Measurements from ENCODE around the gene CTRB1.
"Not testable (repeated sequence)": the region's sequence is repeated elsewhere in the genome, so short reads cannot be mapped to it uniquely, and the experiment has no call there.

The CTRB1 gene

GRCh38 chr16:75238132-75238852, 19.5 kb downstream of the CTRB1 start:
- in situ Hi-C loops (cut with HindIII; ENCODE audit: low sequenced_read_pairs), result no loop called here

- in situ Hi-C loops (cut with HindIII; ENCODE audit: low sequenced_read_pairs), result no loop called here
These were observed 20.2 kb downstream of the CTRB1 start for GRCh38 chr16:75238853-75239541.

- in situ Hi-C loops (cut with HindIII; ENCODE audit: low sequenced_read_pairs), result no loop called here
These were observed 20.8 kb downstream of the CTRB1 start for GRCh38 chr16:75239542-75240122.

GRCh38 chr16:75240633-75241032, 21.8 kb downstream of the CTRB1 start:
- in situ Hi-C loops (cut with HindIII; ENCODE audit: low sequenced_read_pairs), result not testable (repeated sequence)

GRCh38 chr16:75241412-75241811, 22.6 kb downstream of the CTRB1 start:
- in situ Hi-C loops (cut with HindIII; ENCODE audit: low sequenced_read_pairs), result no loop called here

- in situ Hi-C loops (cut with HindIII; ENCODE audit: low sequenced_read_pairs), result no loop called here
These were observed 23.2 kb downstream of the CTRB1 start for GRCh38 chr16:75241955-75242354.

- in situ Hi-C loops (cut with HindIII; ENCODE audit: low sequenced_read_pairs), result not testable (repeated sequence)
These were observed 23.8 kb downstream of the CTRB1 start for GRCh38 chr16:75242436-75243078.

- in situ Hi-C loops (cut with HindIII; ENCODE audit: low sequenced_read_pairs), result no loop called here
These were observed 25.0 kb downstream of the CTRB1 start for GRCh38 chr16:75243667-75244224.

- in situ Hi-C loops (cut with HindIII; ENCODE audit: low sequenced_read_pairs), result no loop called here
These were observed 25.5 kb downstream of the CTRB1 start for GRCh38 chr16:75244225-75244809.

- in situ Hi-C loops (cut with HindIII; ENCODE audit: low sequenced_read_pairs), result no loop called here
These were observed 26.3 kb downstream of the CTRB1 start for GRCh38 chr16:75244844-75245758.

GRCh38 chr16:75246504-75247205, 27.9 kb downstream of the CTRB1 start:
- in situ Hi-C loops (cut with HindIII; ENCODE audit: low sequenced_read_pairs), result no loop called here

- in situ Hi-C loops (cut with HindIII; ENCODE audit: low sequenced_read_pairs), result no loop called here
These were observed 28.5 kb downstream of the CTRB1 start for GRCh38 chr16:75247249-75247648.

GRCh38 chr16:75248142-75248535, 29.4 kb downstream of the CTRB1 start:
- in situ Hi-C loops (cut with HindIII; ENCODE audit: low sequenced_read_pairs), result no loop called here

GRCh38 chr16:75248536-75249380, 30.0 kb downstream of the CTRB1 start:
- in situ Hi-C loops (cut with HindIII; ENCODE audit: low sequenced_read_pairs), result no loop called here

GRCh38 chr16:75249441-75249840, 30.7 kb downstream of the CTRB1 start:
- in situ Hi-C loops (cut with HindIII; ENCODE audit: low sequenced_read_pairs), result no loop called here

- in situ Hi-C loops (cut with HindIII; ENCODE audit: low sequenced_read_pairs), result no loop called here
These were observed 31.5 kb downstream of the CTRB1 start for GRCh38 chr16:75250089-75250808.

GRCh38 chr16:75250809-75251279, 32.1 kb downstream of the CTRB1 start:
- in situ Hi-C loops (cut with HindIII; ENCODE audit: low sequenced_read_pairs), result no loop called here

Measured in DLD1 (cell line).